Measurements from ENCODE around the gene PKDREJ.

- TF ChIP-seq EZH2 (IDR thresholded peaks at IDR 0.05; ENCODE audit: borderline replicate concordance, low read length) (no peak), CTCF (IDR thresholded peaks at IDR 0.05; ENCODE audit: low read length) (no peak)
These were observed 12.4 kb upstream of the PKDREJ start for GRCh38 chr22:46275455-46276122.

All from OCI-LY1 (cell line).